Stimulated activated CD8-positive, alpha-beta memory T cell treated with anti-CD3 and anti-CD28 coated beads, Interleukin-7, amount 100 ng/mL, for 1 hour (primary cell): ENCODE results near the gene FXN.
"Not testable (repeated sequence)": the region's sequence is repeated elsewhere in the genome, so short reads cannot be mapped to it uniquely, and the experiment has no call there.

ENCODE experiments used
- DNase-seq, 2 donors: peaks; one replicate each; pipeline ENCODE4 v3.0.0-alpha.2; 2020; ENCODE audit warnings: low read depth in 2 of 2

The FXN gene

DNA sequence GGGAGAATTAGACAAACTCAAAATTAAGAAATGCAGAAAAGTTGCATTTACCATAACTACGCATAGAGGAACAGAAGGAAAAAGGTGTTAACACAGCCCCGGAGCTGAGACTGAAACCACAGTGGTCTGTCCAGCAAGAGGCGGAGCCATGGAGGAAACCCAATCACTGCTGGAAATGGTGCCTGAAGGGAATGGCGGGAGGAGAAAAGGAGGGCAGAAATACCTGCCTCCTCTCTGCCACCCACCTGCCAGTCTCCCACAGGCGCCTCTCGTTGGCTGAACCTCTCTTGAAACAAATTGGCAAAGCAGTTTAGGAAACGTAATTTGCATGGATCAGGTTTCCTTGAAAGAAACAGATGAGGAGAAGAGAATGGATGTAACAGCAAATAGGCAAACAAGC lies 11.9 kb upstream of the FXN start:
- DNase-seq: no peak

DNA sequence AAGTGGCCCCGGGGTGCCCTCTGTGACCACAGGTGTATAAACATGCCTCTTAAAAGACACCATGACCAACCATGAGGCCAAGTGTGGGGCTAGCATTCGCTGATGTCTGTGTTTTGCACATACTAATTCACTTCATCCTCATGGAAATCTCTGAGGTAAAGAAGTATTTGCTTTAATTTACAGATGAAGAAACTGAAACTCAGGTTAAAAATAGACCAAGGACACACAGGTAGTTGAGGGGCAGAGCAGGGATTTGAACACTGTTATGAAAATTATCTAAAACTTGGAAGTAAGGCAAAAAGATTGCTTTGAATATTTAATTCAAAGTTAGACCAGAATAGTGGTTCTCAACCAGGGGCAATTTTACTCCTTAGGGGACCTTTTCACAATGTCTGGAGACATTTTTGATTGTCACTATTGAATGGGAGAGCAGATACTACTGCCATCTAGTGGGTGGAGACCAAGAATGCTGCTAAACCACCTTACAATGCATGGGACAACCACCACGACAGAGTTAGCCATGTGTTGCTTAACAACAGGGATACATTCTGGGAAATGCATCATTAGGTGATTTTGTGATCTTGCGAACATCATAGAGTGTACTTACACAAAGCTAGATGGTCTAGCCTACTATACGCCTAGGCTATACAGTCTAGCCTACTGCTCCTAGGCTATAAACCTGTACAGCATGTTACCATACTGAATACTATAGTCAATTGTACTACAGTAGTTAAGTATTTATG lies 8.0 kb upstream of the FXN start:
- DNase-seq: no peak

DNA sequence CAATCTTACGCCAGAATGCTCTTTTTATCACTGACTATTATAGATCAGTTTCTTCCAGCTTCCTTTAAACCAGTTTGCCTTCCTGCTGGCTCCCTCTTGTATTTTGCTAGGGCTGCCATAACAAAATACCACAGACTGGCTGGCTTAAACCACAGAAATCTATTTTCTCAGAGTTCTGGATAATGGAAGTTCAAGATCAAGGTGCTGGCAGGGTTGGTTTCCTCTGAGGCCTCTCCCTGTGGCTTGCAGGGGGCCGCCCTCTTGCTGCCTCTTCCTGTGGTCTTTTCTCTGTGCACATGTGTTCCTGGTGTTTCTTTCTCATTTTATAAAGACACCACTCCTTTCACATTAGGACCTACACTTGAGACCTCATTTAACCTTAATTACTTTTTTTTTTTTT lies 6.8 kb upstream of the FXN start:
- no peak for DNase-seq

DNA sequence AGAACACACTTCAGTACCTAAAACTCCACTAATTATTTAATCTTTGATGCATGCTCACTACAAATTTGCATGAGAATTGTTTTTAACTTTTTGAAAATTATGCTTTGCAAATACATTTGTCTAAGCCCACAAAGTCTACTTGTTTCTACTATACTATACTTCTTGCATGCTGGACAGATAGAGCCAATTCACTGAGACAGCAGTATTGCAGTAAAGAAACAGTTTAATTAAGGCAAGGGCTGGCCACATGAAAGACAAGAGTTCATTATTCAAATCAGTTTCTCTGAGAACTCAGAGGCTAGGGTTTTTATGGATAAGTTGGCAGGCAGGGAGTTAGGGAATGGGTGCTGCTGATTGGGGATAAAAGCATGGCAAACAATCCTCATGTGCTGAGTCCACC lies 6.0 kb upstream of the FXN start:
- DNase-seq: no peak

DNA sequence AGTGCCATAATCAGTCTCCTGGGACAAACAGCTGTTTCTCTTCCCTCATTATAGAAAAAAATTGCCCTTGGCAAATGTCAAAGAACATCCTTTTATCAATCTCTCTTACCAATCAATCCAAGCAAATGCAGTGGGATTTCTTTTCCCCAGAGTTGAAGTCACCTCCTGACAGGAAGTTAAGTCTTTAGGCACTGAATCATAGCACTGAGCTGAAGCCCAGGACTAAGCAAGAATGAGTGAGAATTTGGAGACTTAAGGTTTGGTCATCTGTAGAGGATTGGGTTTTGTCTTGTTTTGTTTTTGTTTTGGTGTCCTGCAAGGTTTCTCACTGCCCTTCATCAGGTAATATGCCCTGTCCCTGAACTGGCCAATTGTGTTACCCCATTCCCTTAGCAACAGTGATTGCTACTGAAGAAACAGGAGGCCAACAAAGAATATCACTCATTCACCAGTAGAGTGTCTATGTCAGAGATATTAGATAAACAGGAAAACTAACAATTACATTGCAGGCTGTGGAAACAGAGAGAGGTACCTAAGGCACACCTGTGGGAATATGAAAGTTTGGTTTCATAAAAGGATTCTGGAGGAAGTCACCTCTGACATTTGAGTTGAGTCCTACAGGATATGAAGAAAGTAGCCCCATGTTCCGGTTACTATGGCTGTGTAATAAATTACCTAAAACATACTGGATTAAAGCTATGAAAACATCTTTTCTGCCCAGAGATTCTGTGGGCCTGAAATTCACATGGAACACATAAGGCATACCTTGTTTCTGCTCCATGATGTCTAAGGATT lies 4.5 kb upstream of the FXN start:
- no peak for DNase-seq

DNA sequence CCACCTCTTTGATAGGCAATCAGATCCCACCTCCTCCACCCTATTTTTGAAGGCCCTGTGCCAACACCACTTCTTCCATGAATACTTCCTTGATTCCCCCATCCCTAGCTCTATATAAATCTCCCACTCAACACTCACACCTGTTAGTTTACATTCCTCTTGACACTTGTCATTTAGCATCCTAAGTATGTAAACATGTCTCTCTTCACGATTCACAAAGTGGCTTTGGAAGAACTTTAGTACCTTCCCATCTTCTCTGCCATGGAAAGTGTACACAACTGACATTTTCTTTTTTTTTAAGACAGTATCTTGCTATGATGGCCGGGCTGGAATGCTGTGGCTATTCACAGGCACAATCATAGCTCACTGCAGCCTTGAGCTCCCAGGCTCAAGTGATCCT lies 1.5 kb upstream of the FXN start:
- no peak for DNase-seq

DNA sequence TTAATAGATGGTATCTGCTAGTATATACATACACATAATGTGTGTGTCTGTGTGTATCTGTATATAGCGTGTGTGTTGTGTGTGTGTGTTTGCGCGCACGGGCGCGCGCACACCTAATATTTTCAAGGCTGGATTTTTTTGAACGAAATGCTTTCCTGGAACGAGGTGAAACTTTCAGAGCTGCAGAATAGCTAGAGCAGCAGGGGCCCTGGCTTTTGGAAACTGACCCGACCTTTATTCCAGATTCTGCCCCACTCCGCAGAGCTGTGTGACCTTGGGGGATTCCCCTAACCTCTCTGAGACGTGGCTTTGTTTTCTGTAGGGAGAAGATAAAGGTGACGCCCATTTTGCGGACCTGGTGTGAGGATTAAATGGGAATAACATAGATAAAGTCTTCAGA lies 757 bp downstream of the FXN start:
- no peak for DNase-seq

DNA sequence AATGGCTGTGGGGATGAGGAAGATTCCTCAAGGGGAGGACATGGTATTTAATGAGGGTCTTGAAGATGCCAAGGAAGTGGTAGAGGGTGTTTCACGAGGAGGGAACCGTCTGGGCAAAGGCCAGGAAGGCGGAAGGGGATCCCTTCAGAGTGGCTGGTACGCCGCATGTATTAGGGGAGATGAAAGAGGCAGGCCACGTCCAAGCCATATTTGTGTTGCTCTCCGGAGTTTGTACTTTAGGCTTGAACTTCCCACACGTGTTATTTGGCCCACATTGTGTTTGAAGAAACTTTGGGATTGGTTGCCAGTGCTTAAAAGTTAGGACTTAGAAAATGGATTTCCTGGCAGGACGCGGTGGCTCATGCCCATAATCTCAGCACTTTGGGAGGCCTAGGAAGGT lies 1.2 kb downstream of the FXN start:
- no peak for DNase-seq

DNA sequence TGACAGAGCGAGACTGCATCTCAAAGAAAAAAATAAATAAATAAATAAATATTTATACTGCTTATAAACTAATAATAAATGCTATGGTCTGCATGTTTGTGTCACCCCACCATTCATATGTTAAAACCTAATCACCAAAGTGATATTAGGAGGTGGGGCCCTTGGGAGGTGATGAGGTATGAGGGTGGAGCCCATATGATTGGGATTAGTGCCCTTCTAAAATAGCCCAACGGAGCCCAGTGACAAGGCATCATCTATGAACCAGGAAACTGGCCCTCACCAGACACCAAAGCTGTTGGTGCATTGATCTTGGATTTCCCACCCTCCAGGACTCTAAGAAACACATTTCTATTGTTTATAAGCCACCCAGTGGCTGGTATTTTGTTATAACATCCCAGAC lies 5.1 kb downstream of the FXN start:
- DNase-seq: no peak

DNA sequence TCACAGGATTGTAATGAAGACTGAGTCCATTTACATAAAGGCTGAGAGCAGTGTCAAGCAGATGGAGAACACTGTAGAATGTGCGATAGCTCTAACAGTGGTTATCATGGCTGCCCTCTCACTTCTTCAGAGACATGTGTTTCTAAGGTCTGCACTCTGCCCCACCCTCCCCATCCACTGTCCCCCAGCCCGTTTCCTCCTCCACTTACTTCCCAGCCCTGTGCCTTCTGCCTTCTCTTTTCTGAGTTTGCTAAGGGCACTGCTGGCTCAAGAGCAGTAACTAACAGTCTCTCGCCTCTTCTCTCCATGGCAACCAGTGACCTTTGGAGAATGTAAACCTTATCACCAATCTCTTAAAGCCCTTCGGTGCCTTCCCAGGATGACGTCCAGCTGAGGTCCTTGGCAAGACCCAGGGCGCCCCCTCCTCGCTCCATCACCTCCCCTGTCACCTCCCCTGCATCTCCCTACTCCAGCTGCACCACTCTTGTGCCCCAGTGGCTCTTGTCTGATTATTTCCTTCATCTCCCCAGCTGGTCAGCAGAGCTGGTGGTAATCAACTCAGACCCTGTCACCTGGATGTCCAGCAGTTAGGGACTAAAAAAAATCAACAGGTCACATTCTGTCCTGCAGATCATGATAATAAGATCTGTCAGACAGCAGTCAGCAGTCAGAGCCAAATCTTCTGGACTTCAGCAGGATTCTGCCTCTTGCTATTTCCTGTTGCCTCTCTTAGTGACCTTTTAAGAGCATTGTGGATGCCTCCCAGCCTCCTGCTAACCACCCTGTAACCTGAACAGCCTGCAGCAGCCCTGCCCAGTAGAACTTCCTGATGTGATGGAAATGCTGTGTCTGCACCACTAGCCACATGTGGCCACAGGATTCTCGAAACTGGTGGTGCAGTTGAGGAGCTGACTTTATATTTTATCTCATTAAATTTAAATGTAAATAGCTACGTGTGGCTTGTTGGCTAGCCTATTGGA lies 9.0 kb downstream of the FXN start:
- DNase-seq: no peak

DNA sequence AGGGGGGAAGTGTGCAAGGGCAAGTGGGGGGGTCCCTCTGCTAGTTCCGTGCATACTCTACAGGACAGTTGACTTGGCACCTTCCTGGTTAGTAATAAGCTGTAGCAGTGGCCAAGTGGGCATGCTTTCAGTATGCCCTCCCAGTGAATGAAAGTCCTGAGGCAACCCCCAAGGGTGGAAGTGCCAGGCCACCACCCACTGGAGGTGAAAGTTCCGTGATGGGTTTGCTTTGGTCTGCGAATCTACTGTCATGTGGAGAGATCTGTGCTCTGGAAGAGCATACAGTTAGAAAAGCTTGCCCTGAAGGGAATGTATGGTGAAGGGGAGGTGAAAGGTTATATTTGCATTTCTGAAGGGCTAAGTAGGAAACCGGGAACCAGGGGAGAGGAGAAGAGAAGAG lies 10.3 kb downstream of the FXN start:
- DNase-seq: no peak

DNA sequence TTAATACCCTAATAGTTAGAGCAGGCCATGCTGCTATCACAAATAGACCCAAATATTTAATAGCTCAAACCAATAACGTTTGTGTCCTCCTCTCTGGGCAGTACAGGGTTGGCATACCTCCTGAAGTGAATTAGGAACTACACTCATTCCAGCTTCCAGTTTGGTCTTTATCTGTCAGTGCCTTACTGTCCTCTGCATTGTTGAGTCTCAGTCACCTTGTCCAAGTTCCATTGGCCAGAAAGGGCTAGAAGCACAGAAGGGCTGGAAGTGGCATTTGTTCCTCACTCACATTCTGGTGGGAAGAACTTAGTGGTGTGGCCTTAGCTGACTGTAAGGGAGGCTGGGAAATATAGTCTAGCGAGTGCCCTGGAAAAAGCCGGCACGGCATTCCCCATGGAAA lies 11.2 kb downstream of the FXN start:
- no peak for DNase-seq

DNA sequence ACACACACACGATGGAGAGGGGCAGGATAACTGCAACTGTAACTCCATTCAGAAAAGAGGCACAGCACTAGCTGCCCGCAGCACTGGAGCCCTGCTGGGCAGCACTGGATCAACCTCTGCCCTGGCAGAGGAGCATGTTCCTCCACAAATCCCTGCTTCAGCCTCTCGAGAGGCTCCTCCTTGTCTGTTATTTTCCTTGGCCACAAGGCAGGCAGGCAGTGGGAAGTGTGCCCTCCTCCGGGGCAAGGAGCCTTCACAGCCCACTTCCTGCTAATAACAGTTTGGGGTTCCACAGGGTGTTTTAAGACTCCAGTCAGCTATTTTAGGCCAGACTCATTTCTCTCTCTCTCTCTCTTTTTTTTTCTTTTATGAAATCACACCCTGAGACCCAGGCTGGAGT lies 11.8 kb downstream of the FXN start:
- no peak for DNase-seq

DNA sequence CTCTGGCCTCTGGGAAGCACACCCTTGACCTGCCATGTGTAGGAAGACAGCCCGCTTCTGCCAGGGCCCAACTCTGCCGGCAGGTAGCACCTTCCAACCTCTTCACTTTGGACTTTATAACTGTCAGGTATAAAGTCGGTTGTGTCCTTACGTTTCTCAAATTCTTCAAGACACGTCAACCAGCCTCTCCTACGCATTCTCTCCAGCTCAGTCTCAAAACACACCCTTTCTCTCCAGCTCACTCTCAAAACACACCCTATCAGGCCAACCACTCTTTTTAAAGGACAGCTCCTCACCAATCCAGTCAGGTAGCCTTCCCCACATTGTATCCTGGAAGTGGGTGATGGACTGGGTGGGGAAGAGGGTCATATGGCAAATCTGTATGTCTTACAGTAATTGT lies 13.5 kb downstream of the FXN start:
- no peak for DNase-seq

DNA sequence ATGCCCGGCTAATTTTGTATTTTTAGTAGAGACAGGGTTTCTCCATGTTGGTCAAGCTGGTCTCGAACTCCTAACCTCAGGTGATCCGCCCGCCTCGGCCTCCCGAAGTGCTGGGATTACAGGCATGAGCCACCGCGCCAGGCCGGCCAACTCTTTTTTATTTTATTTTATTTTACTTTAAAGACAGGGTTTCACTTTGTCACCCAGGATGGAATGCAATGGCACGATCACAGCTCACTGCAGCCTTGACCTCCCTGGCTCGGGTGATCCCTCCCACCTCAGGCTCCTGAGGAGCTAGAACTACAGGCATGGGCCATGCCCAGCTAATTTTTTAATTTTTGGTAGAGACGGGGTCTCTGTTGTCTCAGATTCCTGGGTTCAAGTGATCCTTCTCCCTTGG lies 15.4 kb downstream of the FXN start:
- DNase-seq: not testable (repeated sequence)

DNA sequence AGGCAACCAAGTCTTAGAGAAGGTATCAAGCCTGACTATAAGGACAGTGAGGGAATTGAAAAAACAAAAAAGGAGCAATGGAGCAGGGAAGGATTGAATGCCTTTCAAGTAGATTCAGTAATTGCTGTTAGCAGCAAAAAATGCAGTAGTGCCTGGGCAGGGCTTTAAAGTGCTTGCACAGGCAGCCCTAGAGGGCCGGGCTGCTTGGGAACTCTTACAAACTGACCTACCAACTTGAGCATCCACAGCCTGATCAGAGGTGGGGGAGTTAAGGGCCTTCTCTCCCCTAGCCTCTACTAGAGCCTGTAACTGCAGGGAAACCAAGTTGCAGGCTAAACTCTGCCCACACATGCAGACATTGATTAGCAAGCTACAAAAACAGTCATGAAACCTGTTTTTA lies 19.4 kb downstream of the FXN start:
- no peak for DNase-seq

DNA sequence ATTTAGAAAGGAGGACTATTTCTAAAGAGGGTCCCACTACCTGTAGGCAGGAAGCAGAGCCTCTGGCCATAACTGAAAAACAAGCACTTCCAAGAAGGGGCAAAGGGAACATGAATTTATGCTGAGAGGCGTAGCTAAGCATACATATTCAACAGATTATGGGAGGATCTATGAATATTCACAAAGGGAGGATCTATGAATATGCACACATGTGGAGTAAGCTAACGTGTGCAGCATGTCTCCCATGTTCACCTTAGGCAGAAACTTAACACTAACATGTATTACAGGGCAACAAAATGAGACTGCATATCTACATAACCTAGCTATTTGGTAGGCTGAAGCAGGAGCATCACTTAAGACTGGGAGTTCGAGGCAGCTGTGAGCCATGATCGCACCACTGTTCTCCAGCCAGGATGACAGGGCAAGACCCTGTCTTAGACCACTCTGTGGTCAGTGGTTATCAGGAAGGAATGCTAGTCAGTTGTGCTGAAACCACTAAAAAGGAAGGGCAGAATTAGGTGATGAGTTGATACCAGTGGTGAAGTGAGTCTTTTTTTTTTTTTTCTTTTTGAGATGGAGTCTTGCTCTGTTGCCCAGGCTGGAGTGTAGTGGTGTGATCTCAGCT lies 20.8 kb downstream of the FXN start:
- no peak for DNase-seq

DNA sequence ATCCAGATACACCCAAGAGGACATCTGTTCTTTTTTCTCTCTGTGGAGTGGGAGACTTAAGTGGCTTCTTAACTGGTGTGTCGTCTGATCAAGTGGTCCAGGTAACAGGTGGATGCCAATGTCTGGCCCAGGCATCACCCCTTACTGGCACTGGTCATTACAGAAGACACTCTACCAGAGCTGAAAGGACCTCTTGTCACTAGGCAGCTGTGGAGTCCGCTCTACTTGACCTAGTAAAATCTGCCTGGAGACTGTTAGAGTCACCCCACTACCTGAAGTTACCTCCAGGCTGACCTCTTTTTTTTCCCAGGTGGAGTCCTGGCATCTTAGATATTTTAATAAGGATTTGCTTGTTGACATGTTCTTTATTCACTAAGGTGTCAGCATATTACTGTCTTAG lies 22.5 kb downstream of the FXN start:
- DNase-seq: no peak

DNA sequence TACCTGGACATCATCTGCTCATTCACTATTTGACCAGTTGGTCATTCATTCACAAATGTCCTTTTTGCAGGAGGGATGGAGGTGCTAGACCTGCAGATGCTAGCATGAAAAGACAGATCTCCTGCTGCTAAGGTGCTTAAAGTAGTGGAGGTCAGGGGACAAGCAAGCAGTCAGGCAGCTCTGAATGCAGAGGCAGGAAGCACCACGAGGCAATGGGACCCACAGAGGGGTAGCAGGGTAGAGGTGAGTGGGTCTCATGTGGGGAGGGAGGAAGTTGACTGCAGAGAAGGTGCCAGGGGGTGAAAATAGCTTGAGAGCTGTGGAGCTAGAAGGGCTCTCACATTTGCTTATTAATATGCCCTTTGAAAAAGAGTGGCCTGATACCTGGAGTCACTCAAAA lies 25.2 kb downstream of the FXN start:
- DNase-seq: no peak

DNA sequence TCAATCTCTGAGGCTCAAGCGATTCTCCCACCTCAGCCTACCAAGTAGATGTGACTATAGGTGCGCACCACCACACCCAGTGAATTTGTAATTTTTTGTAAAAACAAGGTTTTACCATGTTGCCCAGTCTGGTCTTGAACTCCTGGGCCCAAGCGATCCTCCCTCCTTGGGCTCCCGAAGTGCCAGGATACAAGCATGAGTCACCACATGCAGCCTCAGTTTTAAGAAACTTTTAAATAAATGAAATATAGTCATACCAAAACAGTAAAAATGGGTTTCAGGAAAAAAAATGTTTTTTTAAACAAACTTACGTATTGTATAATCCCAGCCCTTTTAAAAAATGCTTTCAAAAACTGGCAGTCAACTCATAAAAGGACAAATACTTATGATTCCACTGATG lies 26.6 kb downstream of the FXN start:
- no peak for DNase-seq

DNA sequence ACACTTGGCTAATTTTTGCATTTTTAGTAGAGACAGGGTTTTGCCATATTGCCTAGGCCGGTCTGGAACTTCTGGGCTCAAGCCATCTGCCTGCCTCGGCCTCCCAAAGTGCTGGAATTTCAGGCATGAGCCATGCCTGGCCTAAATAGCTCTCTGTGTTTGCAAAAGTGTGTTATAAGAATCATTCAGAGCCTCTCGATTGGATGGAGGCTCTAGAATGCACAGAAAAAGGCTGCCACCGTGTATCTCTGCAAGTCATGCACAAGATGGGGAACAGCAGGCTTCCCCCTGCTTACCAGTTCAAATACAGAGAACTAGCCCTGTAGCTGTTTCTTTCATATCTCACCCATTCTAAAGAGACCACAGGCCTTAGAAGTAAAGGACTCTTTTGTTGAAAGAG lies 28.3 kb downstream of the FXN start:
- DNase-seq: no peak

DNA sequence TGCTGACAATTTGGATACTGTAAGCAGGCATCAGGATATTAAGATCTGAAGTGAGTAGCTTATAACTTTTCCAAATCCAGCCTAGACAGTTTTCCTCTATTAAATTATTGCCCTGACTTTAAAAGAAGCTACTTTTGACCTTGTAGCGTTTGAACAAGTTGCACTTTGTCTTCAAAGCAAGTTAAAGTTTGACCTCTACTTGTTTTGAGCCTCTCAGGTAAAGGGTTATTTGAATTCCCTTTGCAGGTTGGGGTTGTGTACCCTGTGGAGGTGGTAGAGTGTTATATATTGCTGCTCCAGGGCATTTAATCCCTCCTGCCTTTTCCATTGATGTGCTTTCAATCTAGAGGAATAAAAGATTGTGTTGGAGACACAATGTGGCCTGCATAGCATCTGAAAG lies 30.1 kb downstream of the FXN start:
- no peak for DNase-seq
